Sigmoid colon (tissue), 4 donors: ENCODE measurements around the gene MCTP1.

Experiments used
- CTCF ChIP-seq, 4 experiments: fragments of 450-650 bp in 3 of 4; fragments of 200-600 bp in 1 of 4; IDR thresholded peaks; one replicate each; pipeline ENCODE4 v1.5.1; 2016 to 2019; ENCODE audit warnings: antibody characterized with exemption in 4 of 4, mild to moderate bottlenecking in 3 of 4, moderate library complexity in 2 of 4
- EP300 ChIP-seq, 4 donors: sonication (generic); formaldehyde crosslinking; IDR thresholded peaks; one replicate each; pipeline ENCODE4 v1.6.1; 2017; ENCODE audit warnings: antibody characterized with exemption in 4 of 4
- POLR2A ChIP-seq, 2 donors: fragments of 450-650 bp; IDR thresholded peaks; one replicate each; pipeline ENCODE4 v1.6.1; 2016; ENCODE audit warnings: antibody characterized with exemption in 2 of 2, mild to moderate bottlenecking in 2 of 2, moderate library complexity in 2 of 2

DNA sequence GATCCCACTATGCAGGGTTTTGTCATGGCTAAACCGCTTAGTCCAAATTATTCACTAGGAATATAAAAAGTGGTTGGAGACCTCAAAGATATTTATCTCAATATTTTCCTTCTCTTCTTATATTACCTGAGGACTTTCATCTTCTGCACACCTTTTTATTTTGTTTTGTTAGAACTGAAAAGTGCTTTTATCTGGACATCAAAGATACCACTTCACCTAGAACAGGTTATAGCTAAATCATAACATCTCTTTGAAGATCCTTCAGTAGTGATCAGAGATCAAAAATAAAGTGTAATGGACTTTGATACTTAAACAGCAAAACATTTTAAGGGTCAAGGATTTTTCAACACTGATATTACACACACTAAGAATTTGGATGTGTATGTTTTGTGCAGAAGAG is 160.2 kb downstream of the MCTP1 start:
- no peak for TF ChIP-seq CTCF (IDR thresholded peaks at IDR 0.05)
- no peak for TF ChIP-seq POLR2A (IDR thresholded peaks at IDR 0.05)
- no peak for TF ChIP-seq EP300 (IDR thresholded peaks at IDR 0.05)
